Measurements from ENCODE around the gene REM2.

Gene REM2

GRCh38 chr14:22842211-22843122 is 40.6 kb upstream of the REM2 start:
- no peak for DNase-seq (ENCODE audit: low read depth, low spot score)
- Histone ChIP-seq H3K4me3 (ENCODE audit: low read length) (no peak overlapping the region), H3K27me3 (ENCODE audit: control insufficient read depth, insufficient read depth, low read length) (no peaks in the 10 kb centered on the region), H3K9me3 (ENCODE audit: control insufficient read depth, insufficient read depth, low read length) (no peaks in the 10 kb centered on the region), H3K36me3 (ENCODE audit: control insufficient read depth, insufficient read depth, low read length) (peaks cover 33% of the 10 kb centered on the region), H3K4me1 (ENCODE audit: control insufficient read depth, insufficient read depth, low read length) (peaks cover 12% of the 10 kb centered on the region), H3K27ac (ENCODE audit: low read length) (no peak overlapping the region)
- no CpG with 5 or more reads among the region's 28 CpGs for whole genome bisulfite sequencing (ENCODE audit: insufficient coverage, insufficient read length)

GRCh38 chr14:22843123-22843925 is 39.7 kb upstream of the REM2 start:
- Histone ChIP-seq H3K27ac (ENCODE audit: low read length) (no peak overlapping the region), H3K4me1 (ENCODE audit: control insufficient read depth, insufficient read depth, low read length) (peaks cover 12% of the 10 kb centered on the region), H3K9me3 (ENCODE audit: control insufficient read depth, insufficient read depth, low read length) (no peaks in the 10 kb centered on the region), H3K27me3 (ENCODE audit: control insufficient read depth, insufficient read depth, low read length) (no peaks in the 10 kb centered on the region), H3K4me3 (ENCODE audit: low read length) (no peak overlapping the region), H3K36me3 (ENCODE audit: control insufficient read depth, insufficient read depth, low read length) (peaks cover 33% of the 10 kb centered on the region)
- WGBS (ENCODE audit: insufficient coverage, insufficient read length) = no CpG with 5 or more reads among the region's 21 CpGs
- no peak for DNase-seq (ENCODE audit: low read depth, low spot score)

- DNase-seq (ENCODE audit: low read depth, low spot score) = no peak
- no peak overlapping the region for H3K27ac ChIP-seq (ENCODE audit: low read length)
- no CpG with 5 or more reads among the region's 22 CpGs for WGBS (ENCODE audit: insufficient coverage, insufficient read length)
- H3K27me3 ChIP-seq (ENCODE audit: control insufficient read depth, insufficient read depth, low read length) = no peaks in the 10 kb centered on the region
- H3K36me3 ChIP-seq (ENCODE audit: control insufficient read depth, insufficient read depth, low read length) = peaks cover 33% of the 10 kb centered on the region
- H3K4me3 ChIP-seq (ENCODE audit: low read length) = no peak overlapping the region
- no peaks in the 10 kb centered on the region for H3K9me3 ChIP-seq (ENCODE audit: control insufficient read depth, insufficient read depth, low read length)
- H3K4me1 ChIP-seq (ENCODE audit: control insufficient read depth, insufficient read depth, low read length) = peaks cover 6% of the 10 kb centered on the region
These were observed 38.6 kb upstream of the REM2 start for GRCh38 chr14:22844221-22845102.

DNA sequence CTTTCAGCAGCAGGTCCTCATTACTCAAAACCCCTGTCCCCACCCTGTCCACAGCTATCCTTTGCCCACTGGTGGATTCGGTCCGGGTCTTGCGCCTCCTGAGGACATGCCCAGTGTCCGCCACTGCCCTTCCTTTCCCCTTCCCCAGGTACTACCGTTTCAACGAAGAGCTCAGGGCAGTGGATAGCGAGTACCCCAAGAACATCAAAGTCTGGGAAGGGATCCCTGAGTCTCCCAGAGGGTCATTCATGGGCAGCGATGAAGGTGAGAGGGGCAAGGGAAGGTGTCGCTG is 38.0 kb upstream of the REM2 start:
- H3K27me3 ChIP-seq (ENCODE audit: control insufficient read depth, insufficient read depth, low read length) = no peaks in the 10 kb centered on the region
- H3K4me3 ChIP-seq (ENCODE audit: low read length) = no peak overlapping the region
- H3K9me3 ChIP-seq (ENCODE audit: control insufficient read depth, insufficient read depth, low read length) = no peaks in the 10 kb centered on the region
- WGBS (ENCODE audit: insufficient coverage, insufficient read length) = 100% methylated on average over 1 of the region's 9 CpGs
- no peak overlapping the region for H3K27ac ChIP-seq (ENCODE audit: low read length)
- DNase-seq (ENCODE audit: low read depth, low spot score) = no peak
- H3K4me1 ChIP-seq (ENCODE audit: control insufficient read depth, insufficient read depth, low read length) = peaks cover 5% of the 10 kb centered on the region
- H3K36me3 ChIP-seq (ENCODE audit: control insufficient read depth, insufficient read depth, low read length) = peaks cover 33% of the 10 kb centered on the region

DNA sequence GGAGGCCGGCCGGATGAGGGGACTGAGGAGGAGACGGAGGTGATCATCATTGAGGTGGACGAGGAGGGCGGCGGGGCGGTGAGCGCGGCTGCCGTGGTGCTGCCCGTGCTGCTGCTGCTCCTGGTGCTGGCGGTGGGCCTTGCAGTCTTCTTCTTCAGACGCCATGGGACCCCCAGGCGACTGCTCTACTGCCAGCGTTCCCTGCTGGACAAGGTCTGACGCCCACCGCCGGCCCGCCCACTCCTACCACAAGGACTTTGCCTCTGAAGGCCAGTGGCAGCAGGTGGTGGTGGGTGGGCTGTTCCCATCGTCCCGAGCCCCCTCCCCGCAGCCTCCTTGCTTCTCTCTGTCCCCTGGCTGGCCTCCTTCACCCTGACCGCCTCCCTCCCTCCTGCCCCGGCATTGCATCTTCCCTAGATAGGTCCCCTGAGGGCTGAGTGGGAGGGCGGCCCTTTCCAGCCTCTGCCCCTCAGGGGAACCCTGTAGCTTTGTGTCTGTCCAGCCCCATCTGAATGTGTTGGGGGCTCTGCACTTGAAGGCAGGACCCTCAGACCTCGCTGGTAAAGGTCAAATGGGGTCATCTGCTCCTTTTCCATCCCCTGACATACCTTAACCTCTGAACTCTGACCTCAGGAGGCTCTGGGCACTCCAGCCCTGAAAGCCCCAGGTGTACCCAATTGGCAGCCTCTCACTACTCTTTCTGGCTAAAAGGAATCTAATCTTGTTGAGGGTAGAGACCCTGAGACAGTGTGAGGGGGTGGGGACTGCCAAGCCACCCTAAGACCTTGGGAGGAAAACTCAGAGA is 37.0 kb upstream of the REM2 start:
- Histone ChIP-seq H3K36me3 (ENCODE audit: control insufficient read depth, insufficient read depth, low read length) (peaks cover 33% of the 10 kb centered on the region), H3K27me3 (ENCODE audit: control insufficient read depth, insufficient read depth, low read length) (no peaks in the 10 kb centered on the region), H3K4me3 (ENCODE audit: low read length) (no peak overlapping the region), H3K4me1 (ENCODE audit: control insufficient read depth, insufficient read depth, low read length) (peaks cover 5% of the 10 kb centered on the region), H3K9me3 (ENCODE audit: control insufficient read depth, insufficient read depth, low read length) (no peaks in the 10 kb centered on the region), H3K27ac (ENCODE audit: low read length) (no peak overlapping the region)
- WGBS (ENCODE audit: insufficient coverage, insufficient read length) = no CpG with 5 or more reads among the region's 26 CpGs
- no peak for DNase-seq (ENCODE audit: low read depth, low spot score)

- Histone ChIP-seq H3K27me3 (ENCODE audit: control insufficient read depth, insufficient read depth, low read length) (no peaks in the 10 kb centered on the region), H3K4me1 (ENCODE audit: control insufficient read depth, insufficient read depth, low read length) (peaks cover 5% of the 10 kb centered on the region), H3K9me3 (ENCODE audit: control insufficient read depth, insufficient read depth, low read length) (no peaks in the 10 kb centered on the region), H3K36me3 (ENCODE audit: control insufficient read depth, insufficient read depth, low read length) (peaks cover 31% of the 10 kb centered on the region), H3K27ac (ENCODE audit: low read length) (no peak overlapping the region), H3K4me3 (ENCODE audit: low read length) (no peak overlapping the region; the same call in 1 of the 2 replicates)
- no CpG with 5 or more reads among the region's 11 CpGs for WGBS (ENCODE audit: insufficient coverage, insufficient read length)
- DNase-seq (ENCODE audit: low read depth, low spot score) = no peak
These were observed 36.2 kb upstream of the REM2 start for GRCh38 chr14:22846811-22847307.

DNA sequence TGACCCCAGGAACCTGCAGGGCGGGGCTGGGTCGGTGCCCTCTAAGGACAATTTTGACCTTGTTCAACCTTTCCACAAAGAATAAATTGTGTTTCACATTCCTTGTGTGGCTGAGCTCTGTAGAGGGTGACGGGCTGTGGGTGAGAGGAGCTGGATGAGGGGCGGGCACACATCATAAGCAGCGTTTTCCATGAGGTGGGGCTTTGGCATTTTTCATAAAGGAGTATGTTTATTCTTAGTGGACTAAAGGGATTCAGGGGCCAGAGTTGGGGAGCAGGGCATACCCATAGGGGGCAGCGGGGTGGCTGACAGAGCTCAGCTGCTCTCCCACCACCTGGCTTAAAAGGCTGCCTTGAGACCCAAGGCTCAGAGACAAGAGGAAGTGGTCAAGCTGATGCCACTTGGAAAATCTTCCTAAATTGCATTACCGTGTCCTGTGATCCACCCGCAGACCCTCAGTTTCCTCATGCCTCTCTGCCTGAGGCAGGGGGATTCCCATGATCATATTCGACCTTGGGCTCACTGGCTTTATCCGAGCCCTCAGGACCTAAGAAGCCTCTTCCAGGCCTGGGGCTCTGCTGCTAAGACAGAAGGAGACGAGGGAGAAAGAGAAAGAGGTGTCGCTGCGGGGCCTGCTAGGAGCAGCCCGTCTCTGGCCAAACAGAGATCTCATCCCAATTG is 35.2 kb upstream of the REM2 start:
- Histone ChIP-seq H3K27ac (ENCODE audit: low read length) (no peak overlapping the region), H3K36me3 (ENCODE audit: control insufficient read depth, insufficient read depth, low read length) (peaks cover 27% of the 10 kb centered on the region), H3K27me3 (ENCODE audit: control insufficient read depth, insufficient read depth, low read length) (no peaks in the 10 kb centered on the region), H3K4me1 (ENCODE audit: control insufficient read depth, insufficient read depth, low read length) (peaks cover 5% of the 10 kb centered on the region), H3K9me3 (ENCODE audit: control insufficient read depth, insufficient read depth, low read length) (no peaks in the 10 kb centered on the region), H3K4me3 (ENCODE audit: low read length) (no peak overlapping the region)
- no CpG with 5 or more reads among the region's 14 CpGs for WGBS (ENCODE audit: insufficient coverage, insufficient read length)
- no peak for DNase-seq (ENCODE audit: low read depth, low spot score)

DNA sequence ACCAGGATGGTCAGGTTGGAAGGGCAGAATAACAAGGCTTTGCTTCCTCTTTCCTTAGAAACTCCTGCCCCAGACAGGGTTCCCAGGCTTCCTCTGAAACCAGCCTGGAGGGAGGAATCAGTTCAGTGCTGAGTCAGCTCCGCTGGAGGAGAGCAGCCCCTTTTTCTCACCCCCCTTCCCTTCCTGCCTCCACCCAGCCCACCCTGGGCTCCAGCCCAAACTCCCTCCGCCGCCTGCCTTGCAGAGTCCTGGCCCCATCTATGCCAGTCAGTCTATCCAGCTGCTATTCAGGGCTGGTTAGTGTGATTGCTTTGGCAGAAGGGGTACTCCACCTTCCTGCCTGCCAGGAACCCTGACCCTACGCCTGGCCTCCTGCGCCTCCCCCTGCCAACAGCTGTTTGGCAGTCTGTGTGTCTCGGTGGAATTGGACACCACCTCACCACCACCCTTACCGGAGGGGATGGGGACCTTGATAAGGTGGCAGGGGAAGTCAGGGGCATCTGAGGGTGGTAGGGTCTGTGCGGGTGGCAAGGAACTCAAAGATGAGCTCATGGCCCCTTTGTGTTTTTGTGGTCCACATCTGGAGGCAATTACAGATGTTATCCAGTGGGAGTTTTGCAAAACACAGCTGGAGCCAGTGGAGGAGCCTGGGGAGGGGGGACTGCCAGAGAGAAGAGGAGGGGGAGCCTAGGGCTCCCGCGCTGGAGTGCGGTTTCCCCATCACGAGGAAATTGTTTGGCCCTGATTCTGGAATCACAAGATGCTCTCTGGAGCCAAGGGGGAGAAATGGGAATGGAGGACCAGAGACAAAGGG is 34.5 kb upstream of the REM2 start:
- WGBS (ENCODE audit: insufficient coverage, insufficient read length) = no CpG with 5 or more reads among the region's 12 CpGs
- H3K4me1 ChIP-seq (ENCODE audit: control insufficient read depth, insufficient read depth, low read length) = peaks cover 8% of the 10 kb centered on the region
- no peak for DNase-seq (ENCODE audit: low read depth, low spot score)
- no peaks in the 10 kb centered on the region for H3K27me3 ChIP-seq (ENCODE audit: control insufficient read depth, insufficient read depth, low read length)
- no peaks in the 10 kb centered on the region for H3K9me3 ChIP-seq (ENCODE audit: control insufficient read depth, insufficient read depth, low read length)
- no peak overlapping the region for H3K4me3 ChIP-seq (ENCODE audit: low read length)
- no peak overlapping the region for H3K27ac ChIP-seq (ENCODE audit: low read length)
- peaks cover 21% of the 10 kb centered on the region for H3K36me3 ChIP-seq (ENCODE audit: control insufficient read depth, insufficient read depth, low read length)
